ENCODE data around the gene HK3.

HK3 gene

GRCh38 chr5:176851871-176852658 lies 47.1 kb downstream of the HK3 start:
- in situ Hi-C loops (cut with MboI; ENCODE audit: low sequenced_read_pairs): no loop called here

- in situ Hi-C loops (cut with MboI; ENCODE audit: low sequenced_read_pairs): no loop called here
Observed at GRCh38 chr5:176851380-176851779, 47.8 kb downstream of the HK3 start.

GRCh38 chr5:176850371-176851245 lies 48.5 kb downstream of the HK3 start:
- in situ Hi-C loops (cut with MboI; ENCODE audit: low sequenced_read_pairs): no loop called here

GRCh38 chr5:176849611-176850227 lies 49.4 kb downstream of the HK3 start:
- in situ Hi-C loops (cut with MboI; ENCODE audit: low sequenced_read_pairs): no loop called here

GRCh38 chr5:176848651-176849050 lies 50.5 kb downstream of the HK3 start:
- in situ Hi-C loops (cut with MboI; ENCODE audit: low sequenced_read_pairs): no loop called here

- in situ Hi-C loops (cut with MboI; ENCODE audit: low sequenced_read_pairs): no loop called here
Observed at GRCh38 chr5:176847726-176848290, 51.3 kb downstream of the HK3 start.

- in situ Hi-C loops (cut with MboI; ENCODE audit: low sequenced_read_pairs): no loop called here
Observed at GRCh38 chr5:176847148-176847547, 52.0 kb downstream of the HK3 start.

GRCh38 chr5:176846335-176847140 lies 52.6 kb downstream of the HK3 start:
- in situ Hi-C loops (cut with MboI; ENCODE audit: low sequenced_read_pairs): no loop called here

GRCh38 chr5:176845392-176845713 lies 53.8 kb downstream of the HK3 start:
- in situ Hi-C loops (cut with MboI; ENCODE audit: low sequenced_read_pairs): no loop called here

GRCh38 chr5:176844706-176845391 lies 54.3 kb downstream of the HK3 start:
- in situ Hi-C loops (cut with MboI; ENCODE audit: low sequenced_read_pairs): no loop called here

- in situ Hi-C loops (cut with MboI; ENCODE audit: low sequenced_read_pairs): no loop called here
Observed at GRCh38 chr5:176844281-176844680, 54.9 kb downstream of the HK3 start.

- in situ Hi-C loops (cut with MboI; ENCODE audit: low sequenced_read_pairs): no loop called here
Observed at GRCh38 chr5:176843673-176844072, 55.5 kb downstream of the HK3 start.

GRCh38 chr5:176837707-176838115 lies 61.4 kb downstream of the HK3 start:
- in situ Hi-C loops (cut with MboI; ENCODE audit: low sequenced_read_pairs): no loop called here

GRCh38 chr5:176836811-176837706 lies 62.1 kb downstream of the HK3 start:
- in situ Hi-C loops (cut with MboI; ENCODE audit: low sequenced_read_pairs): no loop called here

- in situ Hi-C loops (cut with MboI; ENCODE audit: low sequenced_read_pairs): no loop called here
Observed at GRCh38 chr5:176835918-176836317, 63.2 kb downstream of the HK3 start.

- in situ Hi-C loops (cut with MboI; ENCODE audit: low sequenced_read_pairs): no loop called here
Observed at GRCh38 chr5:176833286-176833685, 65.9 kb downstream of the HK3 start.

- in situ Hi-C loops (cut with MboI; ENCODE audit: low sequenced_read_pairs): no loop called here
Observed at GRCh38 chr5:176832162-176832561, 67.0 kb downstream of the HK3 start.

- in situ Hi-C loops (cut with MboI; ENCODE audit: low sequenced_read_pairs): no loop called here
Observed at GRCh38 chr5:176831425-176831824, 67.7 kb downstream of the HK3 start.

- in situ Hi-C loops (cut with MboI; ENCODE audit: low sequenced_read_pairs): no loop called here
Observed at GRCh38 chr5:176830995-176831423, 68.1 kb downstream of the HK3 start.
